HepG2 (cell line): ENCODE measurements around the gene GPT2. TPM values are rescaled to one million over a fixed set of nuclear protein-coding genes. Genes with fewer than 3 reads are reported as not detected.

Source experiments
- ATF5 ChIP-seq: sonication (generic); formaldehyde crosslinking; IDR thresholded peaks from 2 replicates; pipeline ENCODE4 v1.4.0; 2020; ENCODE audit warnings: mild to moderate bottlenecking, low read depth, missing genetic modification reagents
- CEBPG ChIP-seq: IDR thresholded peaks from 2 replicates; pipeline ENCODE4 v1.6.1; 2016
- FOXK1 ChIP-seq: sonication (generic); formaldehyde crosslinking; IDR thresholded peaks from 2 replicates; pipeline ENCODE4 v1.4.0; 2020; ENCODE audit warnings: low read depth, missing genetic modification reagents, borderline replicate concordance
- FUBP1 ChIP-seq: sonication (generic); formaldehyde crosslinking; IDR thresholded peaks from 2 replicates; pipeline ENCODE4 v1.5.1; 2020; ENCODE audit warnings: missing genetic modification reagents, mild to moderate bottlenecking, borderline replicate concordance
- HMGA1 ChIP-seq: sonication (generic); formaldehyde crosslinking; conservative IDR thresholded peaks from 2 replicates; pipeline ENCODE4 v1.4.0; 2020; ENCODE audit warnings: missing genetic modification reagents
- LBX2 ChIP-seq: sonication (generic); formaldehyde crosslinking; IDR thresholded peaks from 2 replicates; pipeline ENCODE4 v1.5.0; 2020; ENCODE audit warnings: missing genetic modification reagents, mild to moderate bottlenecking, borderline replicate concordance
- LCORL ChIP-seq, 2 experiments: fragments of 450-650 bp in 1 of 2; sonication (generic) in 1 of 2; formaldehyde crosslinking in 1 of 2; IDR thresholded peaks; 2 replicates each; pipeline versions ENCODE4 v1.5.0 to v1.6.1; 2017 to 2020; ENCODE audit warnings: antibody characterized with exemption in 1 of 2, missing genetic modification reagents in 1 of 2
- POGZ ChIP-seq: sonication (generic); formaldehyde crosslinking; IDR thresholded peaks from 2 replicates; pipeline ENCODE4 v1.4.0; 2020; ENCODE audit warnings: mild to moderate bottlenecking, missing genetic modification reagents
- SSRP1 ChIP-seq: IDR thresholded peaks from 2 replicates; pipeline ENCODE4 v1.6.1; 2016; ENCODE audit warnings: control low read depth
- TARDBP ChIP-seq: sonication (generic); formaldehyde crosslinking; IDR thresholded peaks from 2 replicates; pipeline ENCODE4 v1.8.0; 2022; ENCODE audit warnings: mild to moderate bottlenecking, missing genetic modification reagents
- THRA ChIP-seq: sonication (generic); formaldehyde crosslinking; IDR thresholded peaks from 2 replicates; pipeline ENCODE4 v1.4.0; 2020; ENCODE audit warnings: missing genetic modification reagents, borderline replicate concordance
- ZBTB4 ChIP-seq: sonication (generic); formaldehyde crosslinking; IDR thresholded peaks from 2 replicates; pipeline ENCODE4 v1.4.0; 2020; ENCODE audit warnings: missing genetic modification reagents, mild to moderate bottlenecking, borderline replicate concordance
- ZBTB42 ChIP-seq: sonication (generic); formaldehyde crosslinking; IDR thresholded peaks from 2 replicates; pipeline ENCODE4 v1.5.0; 2020; ENCODE audit warnings: mild to moderate bottlenecking, missing genetic modification reagents
- ZBTB49 ChIP-seq: sonication (generic); formaldehyde crosslinking; IDR thresholded peaks from 2 replicates; pipeline ENCODE4 v1.4.0; 2020; ENCODE audit warnings: missing genetic modification reagents, borderline replicate concordance
- ZNF331 ChIP-seq: sonication (generic); formaldehyde crosslinking; IDR thresholded peaks from 2 replicates; pipeline ENCODE4 v1.4.0; 2020; ENCODE audit warnings: missing genetic modification reagents
- ZNF800 ChIP-seq: sonication (generic); formaldehyde crosslinking; IDR thresholded peaks from 2 replicates; pipeline ENCODE4 v1.4.0; 2020; ENCODE audit warnings: missing genetic modification reagents
- ZNF841 ChIP-seq: sonication (generic); formaldehyde crosslinking; IDR thresholded peaks from 2 replicates; pipeline ENCODE4 v1.8.1; 2023; ENCODE audit warnings: missing genetic modification reagents, borderline replicate concordance
- polyA plus RNA-seq, 8 experiments: library from polyadenylated mRNA; depleted of rRNA in 3 of 8; stranded (reverse) in 7 of 8; unstranded in 1 of 8; fragments of >200 nt; fragmentation: Illumina TruSeq in 4 of 8; extraction: Trizol in 4 of 8; gene quantifications; 2 replicates each; pipeline versions ENCODE4 v1.2.1 to v1.2.3, GENCODE V29; 2011 to 2016; ENCODE audit warnings: low read depth in 4 of 8, missing spikeins in 1 of 8, mixed read lengths in 1 of 8; ENCODE audit not compliant: insufficient read depth in 1 of 8
- total RNA-seq, 5 experiments: library from RNA; depleted of rRNA; stranded (reverse); fragments of >200 nt; fragmentation: Illumina TruSeq; extraction: Trizol; gene quantifications; 2 replicates each; pipeline ENCODE4 v1.2.3, GENCODE V29; 2016; ENCODE audit warnings: low read depth in 1 of 5

GPT2 gene
- total and polyA plus RNA-seq, 2 of the 13 experiments (the other 11 are each of a cell fraction or from before 2014, with no cell fraction given): 138 to 267 TPM

- TF ChIP-seq ATF5 (CRISPR knock-in tag): no peak
- TF ChIP-seq LCORL (IDR thresholded peaks at IDR 0.05): no peak
- no peak for TF ChIP-seq LCORL (CRISPR knock-in tag; IDR thresholded peaks at IDR 0.05)
- TF ChIP-seq ZNF800: 0 out of 2 replicates have a peak, but pooled peaks have one; percentile 32
- TF ChIP-seq LBX2 (CRISPR knock-in tag): no peak
- no peak for TF ChIP-seq HMGA1
- no peak for TF ChIP-seq FUBP1 (CRISPR knock-in tag)
- no peak for TF ChIP-seq SSRP1 (CRISPR knock-in tag)
- no peak for TF ChIP-seq ZBTB49 (CRISPR knock-in tag)
- TF ChIP-seq CEBPG: peak; percentile 96
- TF ChIP-seq ZBTB4: no peak
- TF ChIP-seq THRA (CRISPR knock-in tag): no peak
- no peak for TF ChIP-seq ZBTB42 (CRISPR knock-in tag)
- no peak for TF ChIP-seq TARDBP (CRISPR knock-in tag)
- no peak for TF ChIP-seq ZNF841 (CRISPR knock-in tag)
- TF ChIP-seq POGZ (CRISPR knock-in tag): peak; percentile 67; the same call in 1 of the 2 replicates
- peak; percentile 29; the same call in 1 of the 2 replicates for TF ChIP-seq ZNF331 (CRISPR knock-in tag)
- peak; percentile 83; the same call in 1 of the 2 replicates for TF ChIP-seq FOXK1 (CRISPR knock-in tag)
Measured at GRCh38 chr16:46866286-46866685, 17.9 kb upstream of the GPT2 start (continued).
